Activated effector memory CD4-positive, alpha-beta T cell treated with Interleukin-2 at 50 U/mL for 16 hours (primary cell): ENCODE data around the gene FNBP1.
"Not testable (repeated sequence)": the region's sequence is repeated elsewhere in the genome, so short reads cannot be mapped to it uniquely, and the experiment has no call there.

Experiments
- DNase-seq: peaks from one replicate; pipeline ENCODE4 v3.0.0-alpha.2; 2020

FNBP1 gene

GRCh38 chr9:129946246-129946995, 96.6 kb downstream of the FNBP1 start:
- no peak for DNase-seq

GRCh38 chr9:129945314-129945713, 97.7 kb downstream of the FNBP1 start:
- DNase-seq, result no peak

GRCh38 chr9:129944506-129945116, 98.4 kb downstream of the FNBP1 start:
- peak; percentile 23 for DNase-seq

- no peak for DNase-seq
Observed at GRCh38 chr9:129939431-129939830, 103.6 kb downstream of the FNBP1 start.

- DNase-seq, result no peak
Observed at GRCh38 chr9:129938291-129938979, 104.6 kb downstream of the FNBP1 start.

- not testable (repeated sequence) for DNase-seq
Observed at GRCh38 chr9:129937879-129938278, 105.1 kb downstream of the FNBP1 start.

GRCh38 chr9:129936222-129936621, 106.8 kb downstream of the FNBP1 start:
- DNase-seq, result no peak

GRCh38 chr9:129934780-129935179, 108.2 kb downstream of the FNBP1 start:
- DNase-seq, result no peak

GRCh38 chr9:129934041-129934591, 108.9 kb downstream of the FNBP1 start:
- no peak for DNase-seq

- DNase-seq, result no peak
Observed at GRCh38 chr9:129933185-129934040, 109.6 kb downstream of the FNBP1 start.

- no peak for DNase-seq
Observed at GRCh38 chr9:129932303-129933151, 110.5 kb downstream of the FNBP1 start.

- no peak for DNase-seq
Observed at GRCh38 chr9:129930743-129931142, 112.2 kb downstream of the FNBP1 start.

GRCh38 chr9:129929496-129930125, 113.4 kb downstream of the FNBP1 start:
- DNase-seq, result no peak

GRCh38 chr9:129923589-129923988, 119.4 kb downstream of the FNBP1 start:
- no peak for DNase-seq

- no peak for DNase-seq
Observed at GRCh38 chr9:129921905-129922304, 121.1 kb downstream of the FNBP1 start.

GRCh38 chr9:129919841-129920240, 123.1 kb downstream of the FNBP1 start:
- DNase-seq, result no peak

GRCh38 chr9:129919277-129919676, 123.7 kb downstream of the FNBP1 start:
- DNase-seq, result no peak

GRCh38 chr9:129918296-129918950, 124.6 kb downstream of the FNBP1 start:
- DNase-seq, result no peak

- no peak for DNase-seq
Observed at GRCh38 chr9:129916707-129917106, 126.3 kb downstream of the FNBP1 start.

- DNase-seq, result no peak
Observed at GRCh38 chr9:129914051-129914450, 128.9 kb downstream of the FNBP1 start.
